ENCODE results near the gene APOC3.

APOC3 gene

GRCh38 chr11:116829525-116830183 is at the start of gene APOC3:
Gene APOC3 (plus strand): TSS chr11:116829907. CDS start chr11:116830583, 676 bp downstream.
- DNase-seq (ENCODE audit: low read depth in 2 of 2, low spot score in 1 of 2) = no peak

GRCh38 chr11:116782728-116783127 is 47.0 kb upstream of the APOC3 start:
- DNase-seq (ENCODE audit: low read depth in 2 of 2, low spot score in 1 of 2) = no peak

GRCh38 chr11:116786326-116786725 is 43.4 kb upstream of the APOC3 start:
- no peak for DNase-seq (ENCODE audit: low read depth in 2 of 2, low spot score in 1 of 2)

GRCh38 chr11:116786966-116787365 is 42.7 kb upstream of the APOC3 start:
- no peak for DNase-seq (ENCODE audit: low read depth in 2 of 2, low spot score in 1 of 2)

GRCh38 chr11:116787436-116787785 is 42.3 kb upstream of the APOC3 start:
- DNase-seq (ENCODE audit: low read depth in 2 of 2, low spot score in 1 of 2) = no peak

- DNase-seq (ENCODE audit: low read depth in 2 of 2, low spot score in 1 of 2) = peak; percentile 61 to 69
Measured at GRCh38 chr11:116787786-116788486, 41.8 kb upstream of the APOC3 start, which contains the start of gene ZPR1. Gene ZPR1 (minus strand): TSS chr11:116788023. CDS start chr11:116787990, 33 bp downstream.

- DNase-seq (ENCODE audit: low read depth in 2 of 2, low spot score in 1 of 2) = no peak
Measured at GRCh38 chr11:116788534-116788933, 41.2 kb upstream of the APOC3 start.

- no peak for DNase-seq (ENCODE audit: low read depth in 2 of 2, low spot score in 1 of 2)
Measured at GRCh38 chr11:116788975-116789374, 40.7 kb upstream of the APOC3 start.

GRCh38 chr11:116790167-116791001 is 39.3 kb upstream of the APOC3 start:
- no peak for DNase-seq (ENCODE audit: low read depth in 2 of 2, low spot score in 1 of 2)

- DNase-seq (ENCODE audit: low read depth in 2 of 2, low spot score in 1 of 2) = peak; percentile 36 to 57
Measured at GRCh38 chr11:116791002-116791812, 38.5 kb upstream of the APOC3 start.

GRCh38 chr11:116791813-116792143 is 37.9 kb upstream of the APOC3 start, which contains the start of gene APOA5:
Gene APOA5 (minus strand): TSS chr11:116791879. CDS start chr11:116791860, 19 bp downstream.
- no peak for DNase-seq (ENCODE audit: low read depth in 2 of 2, low spot score in 1 of 2)

- no peak for DNase-seq (ENCODE audit: low read depth in 2 of 2, low spot score in 1 of 2)
Measured at GRCh38 chr11:116792144-116792868, 37.4 kb upstream of the APOC3 start.

- DNase-seq (ENCODE audit: low read depth in 2 of 2, low spot score in 1 of 2) = no peak
Measured at GRCh38 chr11:116792869-116793771, 36.6 kb upstream of the APOC3 start.

- no peak for DNase-seq (ENCODE audit: low read depth in 2 of 2, low spot score in 1 of 2)
Measured at GRCh38 chr11:116793772-116794097, 36.0 kb upstream of the APOC3 start.

GRCh38 chr11:116794851-116795250 is 34.9 kb upstream of the APOC3 start:
- no peak for DNase-seq (ENCODE audit: low read depth in 2 of 2, low spot score in 1 of 2)

- no peak for DNase-seq (ENCODE audit: low read depth in 2 of 2, low spot score in 1 of 2)
Measured at GRCh38 chr11:116796548-116796947, 33.2 kb upstream of the APOC3 start.

GRCh38 chr11:116797816-116798215 is 31.9 kb upstream of the APOC3 start:
- no peak for DNase-seq (ENCODE audit: low read depth in 2 of 2, low spot score in 1 of 2)

- no peak for DNase-seq (ENCODE audit: low read depth in 2 of 2, low spot score in 1 of 2)
Measured at GRCh38 chr11:116798368-116798767, 31.3 kb upstream of the APOC3 start.

GRCh38 chr11:116800610-116801009 is 29.1 kb upstream of the APOC3 start:
- DNase-seq (ENCODE audit: low read depth in 2 of 2, low spot score in 1 of 2) = no peak
